HFFc6 (cell line): ENCODE data around the gene COL1A2. TPM values are rescaled to one million over a fixed set of nuclear protein-coding genes. Genes with fewer than 3 reads are reported as not detected.

Source experiments
- DNase-seq: peaks from one replicate; pipeline ENCODE4 v3.0.0-alpha.2; 2018
- H3K27ac Mint-ChIP-seq: 2 replicates; pipeline ENCODE4 v1.8.0; 2020; ENCODE audit warnings: mild to moderate bottlenecking, mixed read lengths
- H3K27me3 Mint-ChIP-seq: 2 replicates; pipeline ENCODE4 v1.8.0; 2021; ENCODE audit warnings: mild to moderate bottlenecking, moderate library complexity, mixed read lengths; ENCODE audit not compliant: insufficient read depth
- H3K36me3 Mint-ChIP-seq: 2 replicates; pipeline ENCODE4 v1.8.0; 2021; ENCODE audit warnings: low read depth, mixed read lengths
- H3K4me1 Mint-ChIP-seq: 2 replicates; pipeline ENCODE4 v1.8.0; 2020; ENCODE audit warnings: low read depth, mixed read lengths
- H3K4me3 Mint-ChIP-seq: 2 replicates; pipeline ENCODE4 v1.8.0; 2020; ENCODE audit warnings: mild to moderate bottlenecking, moderate library complexity, mixed read lengths
- H3K9me3 Mint-ChIP-seq: 2 replicates; pipeline ENCODE4 v1.8.0; 2020; ENCODE audit warnings: mild to moderate bottlenecking, mixed read lengths
- CTCF ChIP-seq: fragments of 200-600 bp; sonication (generic); IDR thresholded peaks from 2 replicates; pipeline ENCODE4 v1.5.0; 2021; ENCODE audit warnings: antibody characterized with exemption, mild to moderate bottlenecking
- total RNA-seq, 6 experiments: library from RNA; stranded (reverse); fragmentation: NEBNext Ultra II Directional; extraction: Animal tissue kit (Norgen Biotek cat#: 25700); gene quantifications; 2 replicates in 1 of 6; 3 replicates in 5 of 6; pipeline ENCODE4 v1.2.3, GENCODE V29; 2021

COL1A2 gene
- total RNA-seq, 6 experiments from 2014 or later = 3,728 to 6,317 (median 3,918) TPM

- Mint-ChIP-seq H3K27ac (no peak overlapping the region), H3K36me3 (no peaks in the 10 kb centered on the region), H3K4me3 (no peak overlapping the region), H3K27me3 (peaks cover 9% of the 10 kb centered on the region), H3K9me3 (0 out of 2 replicates have a peak, but pooled peaks cover under 1% of the 10 kb centered on the region), H3K4me1 (no peaks in the 10 kb centered on the region)
- no peak for DNase-seq
- TF ChIP-seq CTCF = no peak
These were observed 71.8 kb downstream of the COL1A2 start for GRCh38 chr7:94466516-94466915.

- no peak overlapping the region for H3K27ac Mint-ChIP-seq
- H3K4me3 Mint-ChIP-seq = no peak overlapping the region
- H3K36me3 Mint-ChIP-seq = no peaks in the 10 kb centered on the region
- TF ChIP-seq CTCF = no peak
- DNase-seq = no peak
- H3K9me3 Mint-ChIP-seq = 0 out of 2 replicates have a peak, but pooled peaks cover 4% of the 10 kb centered on the region
- H3K4me1 Mint-ChIP-seq = no peaks in the 10 kb centered on the region
- peaks cover 9% of the 10 kb centered on the region for H3K27me3 Mint-ChIP-seq
These were observed 76.9 kb downstream of the COL1A2 start for GRCh38 chr7:94471604-94472003.

- H3K27me3 Mint-ChIP-seq = peaks cover 9% of the 10 kb centered on the region
- H3K4me1 Mint-ChIP-seq = no peaks in the 10 kb centered on the region
- no peak for TF ChIP-seq CTCF
- no peak overlapping the region for H3K27ac Mint-ChIP-seq
- DNase-seq = no peak
- H3K36me3 Mint-ChIP-seq = no peaks in the 10 kb centered on the region
- H3K9me3 Mint-ChIP-seq = 0 out of 2 replicates have a peak, but pooled peaks cover 4% of the 10 kb centered on the region
- no peak overlapping the region for H3K4me3 Mint-ChIP-seq
These were observed 77.9 kb downstream of the COL1A2 start for GRCh38 chr7:94472608-94473007.

GRCh38 chr7:94476251-94476840 is 81.7 kb downstream of the COL1A2 start:
- TF ChIP-seq CTCF = no peak
- H3K27me3 Mint-ChIP-seq = peaks cover 8% of the 10 kb centered on the region
- DNase-seq = no peak
- H3K4me1 Mint-ChIP-seq = no peaks in the 10 kb centered on the region
- H3K9me3 Mint-ChIP-seq = 0 out of 2 replicates have a peak, but pooled peaks cover 4% of the 10 kb centered on the region
- H3K4me3 Mint-ChIP-seq = no peak overlapping the region
- H3K27ac Mint-ChIP-seq = no peak overlapping the region
- H3K36me3 Mint-ChIP-seq = no peaks in the 10 kb centered on the region

GRCh38 chr7:94477878-94478277 is 83.2 kb downstream of the COL1A2 start:
- Mint-ChIP-seq H3K4me1 (no peaks in the 10 kb centered on the region), H3K36me3 (no peaks in the 10 kb centered on the region), H3K27me3 (peaks cover 8% of the 10 kb centered on the region), H3K27ac (no peak overlapping the region), H3K4me3 (no peak overlapping the region), H3K9me3 (no peaks in the 10 kb centered on the region)
- no peak for DNase-seq
- no peak for TF ChIP-seq CTCF
